Measurements from ENCODE around the gene GPC3. TPM values are rescaled to one million over a fixed set of nuclear protein-coding genes. Genes with fewer than 3 reads are reported as not detected.
"Not testable (repeated sequence)": the region's sequence is repeated elsewhere in the genome, so short reads cannot be mapped to it uniquely, and the experiment has no call there.

Gene GPC3
- total and polyA plus RNA-seq, 2 experiments from 2014 or later, result 36.8 to 60.1 TPM

DNA sequence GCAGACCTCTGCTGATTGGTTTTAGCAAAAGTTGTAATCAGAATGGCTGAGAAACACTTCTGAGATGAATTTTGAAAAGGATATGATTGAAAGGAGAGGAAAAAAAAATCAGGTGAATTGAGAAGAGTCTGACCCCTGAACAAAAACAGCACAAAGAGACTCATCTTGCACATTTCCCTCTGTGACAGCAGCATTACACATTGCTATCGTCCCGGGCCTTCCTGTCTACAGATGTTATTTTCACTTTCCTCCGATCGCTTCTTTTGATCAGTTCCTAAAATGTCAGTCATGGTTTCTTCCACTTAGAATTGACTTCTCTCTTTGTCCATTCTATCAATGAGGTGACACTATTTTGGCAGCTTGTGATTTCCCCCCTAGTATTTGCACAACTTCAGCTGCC lies 262.6 kb downstream of the GPC3 start (continued):
- TF ChIP-seq, protein P1, sequence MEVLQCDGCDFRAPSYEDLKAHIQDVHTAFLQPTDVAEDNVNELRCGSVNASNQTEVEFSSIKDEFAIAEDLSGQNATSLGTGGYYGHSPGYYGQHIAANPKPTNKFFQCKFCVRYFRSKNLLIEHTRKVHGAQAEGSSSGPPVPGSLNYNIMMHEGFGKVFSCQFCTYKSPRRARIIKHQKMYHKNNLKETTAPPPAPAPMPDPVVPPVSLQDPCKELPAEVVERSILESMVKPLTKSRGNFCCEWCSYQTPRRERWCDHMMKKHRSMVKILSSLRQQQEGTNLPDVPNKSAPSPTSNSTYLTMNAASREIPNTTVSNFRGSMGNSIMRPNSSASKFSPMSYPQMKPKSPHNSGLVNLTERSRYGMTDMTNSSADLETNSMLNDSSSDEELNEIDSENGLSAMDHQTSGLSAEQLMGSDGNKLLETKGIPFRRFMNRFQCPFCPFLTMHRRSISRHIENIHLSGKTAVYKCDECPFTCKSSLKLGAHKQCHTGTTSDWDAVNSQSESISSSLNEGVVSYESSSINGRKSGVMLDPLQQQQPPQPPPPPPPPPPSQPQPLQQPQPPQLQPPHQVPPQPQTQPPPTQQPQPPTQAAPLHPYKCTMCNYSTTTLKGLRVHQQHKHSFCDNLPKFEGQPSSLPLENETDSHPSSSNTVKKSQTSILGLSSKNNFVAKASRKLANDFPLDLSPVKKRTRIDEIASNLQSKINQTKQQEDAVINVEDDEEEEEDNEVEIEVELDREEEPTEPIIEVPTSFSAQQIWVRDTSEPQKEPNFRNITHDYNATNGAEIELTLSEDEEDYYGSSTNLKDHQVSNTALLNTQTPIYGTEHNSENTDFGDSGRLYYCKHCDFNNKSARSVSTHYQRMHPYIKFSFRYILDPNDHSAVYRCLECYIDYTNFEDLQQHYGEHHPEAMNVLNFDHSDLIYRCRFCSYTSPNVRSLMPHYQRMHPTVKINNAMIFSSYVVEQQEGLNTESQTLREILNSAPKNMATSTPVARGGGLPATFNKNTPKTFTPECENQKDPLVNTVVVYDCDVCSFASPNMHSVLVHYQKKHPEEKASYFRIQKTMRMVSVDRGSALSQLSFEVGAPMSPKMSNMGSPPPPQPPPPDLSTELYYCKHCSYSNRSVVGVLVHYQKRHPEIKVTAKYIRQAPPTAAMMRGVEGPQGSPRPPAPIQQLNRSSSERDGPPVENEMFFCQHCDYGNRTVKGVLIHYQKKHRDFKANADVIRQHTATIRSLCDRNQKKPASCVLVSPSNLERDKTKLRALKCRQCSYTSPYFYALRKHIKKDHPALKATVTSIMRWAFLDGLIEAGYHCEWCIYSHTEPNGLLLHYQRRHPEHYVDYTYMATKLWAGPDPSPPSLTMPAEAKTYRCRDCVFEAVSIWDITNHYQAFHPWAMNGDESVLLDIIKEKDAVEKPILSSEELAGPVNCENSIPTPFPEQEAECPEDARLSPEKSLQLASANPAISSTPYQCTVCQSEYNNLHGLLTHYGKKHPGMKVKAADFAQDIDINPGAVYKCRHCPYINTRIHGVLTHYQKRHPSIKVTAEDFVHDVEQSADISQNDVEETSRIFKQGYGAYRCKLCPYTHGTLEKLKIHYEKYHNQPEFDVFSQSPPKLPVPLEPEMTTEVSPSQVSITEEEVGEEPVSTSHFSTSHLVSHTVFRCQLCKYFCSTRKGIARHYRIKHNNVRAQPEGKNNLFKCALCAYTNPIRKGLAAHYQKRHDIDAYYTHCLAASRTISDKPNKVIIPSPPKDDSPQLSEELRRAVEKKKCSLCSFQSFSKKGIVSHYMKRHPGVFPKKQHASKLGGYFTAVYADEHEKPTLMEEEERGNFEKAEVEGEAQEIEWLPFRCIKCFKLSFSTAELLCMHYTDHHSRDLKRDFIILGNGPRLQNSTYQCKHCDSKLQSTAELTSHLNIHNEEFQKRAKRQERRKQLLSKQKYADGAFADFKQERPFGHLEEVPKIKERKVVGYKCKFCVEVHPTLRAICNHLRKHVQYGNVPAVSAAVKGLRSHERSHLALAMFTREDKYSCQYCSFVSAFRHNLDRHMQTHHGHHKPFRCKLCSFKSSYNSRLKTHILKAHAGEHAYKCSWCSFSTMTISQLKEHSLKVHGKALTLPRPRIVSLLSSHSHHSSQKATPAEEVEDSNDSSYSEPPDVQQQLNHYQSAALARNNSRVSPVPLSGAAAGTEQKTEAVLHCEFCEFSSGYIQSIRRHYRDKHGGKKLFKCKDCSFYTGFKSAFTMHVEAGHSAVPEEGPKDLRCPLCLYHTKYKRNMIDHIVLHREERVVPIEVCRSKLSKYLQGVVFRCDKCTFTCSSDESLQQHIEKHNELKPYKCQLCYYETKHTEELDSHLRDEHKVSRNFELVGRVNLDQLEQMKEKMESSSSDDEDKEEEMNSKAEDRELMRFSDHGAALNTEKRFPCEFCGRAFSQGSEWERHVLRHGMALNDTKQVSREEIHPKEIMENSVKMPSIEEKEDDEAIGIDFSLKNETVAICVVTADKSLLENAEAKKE (CRISPR knock-in tag; IDR thresholded peaks at IDR 0.05), result no peak
- TF ChIP-seq, protein P2, sequence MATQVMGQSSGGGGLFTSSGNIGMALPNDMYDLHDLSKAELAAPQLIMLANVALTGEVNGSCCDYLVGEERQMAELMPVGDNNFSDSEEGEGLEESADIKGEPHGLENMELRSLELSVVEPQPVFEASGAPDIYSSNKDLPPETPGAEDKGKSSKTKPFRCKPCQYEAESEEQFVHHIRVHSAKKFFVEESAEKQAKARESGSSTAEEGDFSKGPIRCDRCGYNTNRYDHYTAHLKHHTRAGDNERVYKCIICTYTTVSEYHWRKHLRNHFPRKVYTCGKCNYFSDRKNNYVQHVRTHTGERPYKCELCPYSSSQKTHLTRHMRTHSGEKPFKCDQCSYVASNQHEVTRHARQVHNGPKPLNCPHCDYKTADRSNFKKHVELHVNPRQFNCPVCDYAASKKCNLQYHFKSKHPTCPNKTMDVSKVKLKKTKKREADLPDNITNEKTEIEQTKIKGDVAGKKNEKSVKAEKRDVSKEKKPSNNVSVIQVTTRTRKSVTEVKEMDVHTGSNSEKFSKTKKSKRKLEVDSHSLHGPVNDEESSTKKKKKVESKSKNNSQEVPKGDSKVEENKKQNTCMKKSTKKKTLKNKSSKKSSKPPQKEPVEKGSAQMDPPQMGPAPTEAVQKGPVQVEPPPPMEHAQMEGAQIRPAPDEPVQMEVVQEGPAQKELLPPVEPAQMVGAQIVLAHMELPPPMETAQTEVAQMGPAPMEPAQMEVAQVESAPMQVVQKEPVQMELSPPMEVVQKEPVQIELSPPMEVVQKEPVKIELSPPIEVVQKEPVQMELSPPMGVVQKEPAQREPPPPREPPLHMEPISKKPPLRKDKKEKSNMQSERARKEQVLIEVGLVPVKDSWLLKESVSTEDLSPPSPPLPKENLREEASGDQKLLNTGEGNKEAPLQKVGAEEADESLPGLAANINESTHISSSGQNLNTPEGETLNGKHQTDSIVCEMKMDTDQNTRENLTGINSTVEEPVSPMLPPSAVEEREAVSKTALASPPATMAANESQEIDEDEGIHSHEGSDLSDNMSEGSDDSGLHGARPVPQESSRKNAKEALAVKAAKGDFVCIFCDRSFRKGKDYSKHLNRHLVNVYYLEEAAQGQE (IDR thresholded peaks at IDR 0.05; ENCODE audit: unreplicated experiment), result no peak
- no peak for TF ChIP-seq EZH2phosphoT487 (IDR thresholded peaks at IDR 0.05; ENCODE audit: unreplicated experiment)

GRCh38 chrX:133720269-133720668 lies 265.1 kb downstream of the GPC3 start:
- H3K27me3 Mint-ChIP-seq (ENCODE audit: insufficient read depth, low read depth, poor library complexity); H3K4me1 Mint-ChIP-seq; ATAC-seq; H4K20me1 ChIP-seq (replicated peaks; ENCODE audit: insufficient read depth); H3K4me3 Mint-ChIP-seq; H2AFZ ChIP-seq; H3F3A ChIP-seq (replicated peaks; ENCODE audit: low read depth); H3K9me2 ChIP-seq (ENCODE audit: insufficient read depth); H3K79me2 ChIP-seq (replicated peaks; ENCODE audit: insufficient read depth); H3K27me3 ChIP-seq (ENCODE audit: insufficient read depth); H3K27ac ChIP-seq (ENCODE audit: low read depth); H3K4me1 ChIP-seq (ENCODE audit: insufficient read depth); DNase-seq (ENCODE audit: low spot score); H3K4me2 ChIP-seq; H3K36me3 ChIP-seq (ENCODE audit: insufficient read depth); H3K4me3 ChIP-seq; H3K27ac Mint-ChIP-seq: not testable (repeated sequence)
- peaks cover 24% of the 10 kb centered on the region for H3K36me3 Mint-ChIP-seq (ENCODE audit: low read depth)
- peaks cover 11% of the 10 kb centered on the region for H3K9me3 Mint-ChIP-seq

Data from GM23338 (cell line).